SK-N-SH (cell line): ENCODE measurements around the gene ARHGEF37. TPM values are rescaled to one million over a fixed set of nuclear protein-coding genes. Genes with fewer than 3 reads are reported as not detected.
"Not testable (repeated sequence)": the region's sequence is repeated elsewhere in the genome, so short reads cannot be mapped to it uniquely, and the experiment has no call there.

ENCODE experiments used
- CTCF ChIA-PET: fragments of 300-600, 350-600 bp; formaldehyde crosslinking; extraction: SDS; loops from one replicate; lab custom pipeline; 2021; lab: Yijun Ruan, JAX
- POLR2A ChIA-PET: fragments of 350-600 bp; sonication (Branson Sonifier 250); formaldehyde crosslinking; extraction: SDS; loops from one replicate; lab custom pipeline; 2020; ENCODE audit warnings: antibody characterized with exemption, inconsistent platforms; lab: Yijun Ruan, JAX
- DNase-seq: peaks from one replicate; pipeline ENCODE4 v3.0.0; 2012
- H2AFZ ChIP-seq: fragments of 200-600 bp; sonication (generic); 2 replicates; pipeline ENCODE4 v1.8.1; 2016; ENCODE audit warnings: antibody characterized with exemption, mild to moderate bottlenecking, low read depth
- H3F3A ChIP-seq: fragments of 200-600 bp; sonication (generic); replicated peaks from 2 replicates; pipeline ENCODE3; 2016; ENCODE audit warnings: antibody characterized with exemption, mild to moderate bottlenecking; ENCODE audit not compliant: insufficient read depth
- H3K27ac ChIP-seq, 2 experiments: fragments of 200-500 bp in 1 of 2; fragments of 200-600 bp in 1 of 2; sonication (Bioruptor generic) in 1 of 2; sonication (generic), shearing (Covaris generic) in 1 of 2; 2 replicates each; pipeline versions ENCODE4 v1.5.1 to v1.6.1; 2014 to 2016; ENCODE audit warnings: low read depth in 2 of 2, inconsistent platforms in 1 of 2, low read length in 1 of 2, mild to moderate bottlenecking in 1 of 2, mixed read lengths in 1 of 2
- H3K27me3 ChIP-seq: fragments of 200-600 bp; sonication (generic), shearing (Covaris generic); 2 replicates; pipeline ENCODE4 v1.6.1; 2016; ENCODE audit warnings: mixed run types; ENCODE audit not compliant: insufficient read depth
- H3K36me3 ChIP-seq, 2 experiments: fragments of 200-500 bp in 1 of 2; fragments of 200-600 bp in 1 of 2; sonication (Bioruptor generic) in 1 of 2; sonication (generic) in 1 of 2; replicated peaks in 1 of 2; 2 replicates each; pipeline versions ENCODE3 to v1.5.1; 2014 to 2016; ENCODE audit warnings: low read length in 1 of 2, mild to moderate bottlenecking in 1 of 2; ENCODE audit not compliant: insufficient read depth in 2 of 2, control insufficient read depth in 1 of 2
- H3K4me1 ChIP-seq, 2 experiments: fragments of 200-500 bp in 1 of 2; fragments of 200-600 bp in 1 of 2; sonication (Bioruptor generic) in 1 of 2; sonication (generic), shearing (Covaris generic) in 1 of 2; 2 replicates each; pipeline versions ENCODE4 v1.5.1 to v1.6.1; 2014 to 2016; ENCODE audit warnings: low read depth in 1 of 2, low read length in 1 of 2, mixed run types in 1 of 2; ENCODE audit not compliant: insufficient read depth in 2 of 2, control insufficient read depth in 1 of 2
- H3K4me2 ChIP-seq: fragments of 200-600 bp; sonication (generic), shearing (Covaris generic); 2 replicates; pipeline ENCODE4 v1.6.1; 2017; ENCODE audit warnings: mixed run types
- H3K4me3 ChIP-seq, 2 experiments: fragments of 200-500 bp in 1 of 2; fragments of 200-600 bp in 1 of 2; sonication (Bioruptor generic) in 1 of 2; sonication (generic), shearing (Covaris generic) in 1 of 2; 2 replicates each; pipeline versions ENCODE4 v1.5.1 to v1.8.1; 2014 to 2016; ENCODE audit warnings: low read depth in 2 of 2, inconsistent platforms in 1 of 2, low read length in 1 of 2, mild to moderate bottlenecking in 1 of 2, mixed read lengths in 1 of 2, moderate library complexity in 1 of 2
- H3K79me2 ChIP-seq: fragments of 200-600 bp; sonication (generic); 2 replicates; pipeline ENCODE4 v1.8.1; 2017; ENCODE audit warnings: mild to moderate bottlenecking; ENCODE audit not compliant: insufficient read depth
- H3K9ac ChIP-seq: fragments of 200-600 bp; sonication (generic); 2 replicates; pipeline ENCODE4 v1.6.1; 2017; ENCODE audit warnings: mixed run types
- H3K9me2 ChIP-seq: fragments of 200-600 bp; sonication (generic); 2 replicates; pipeline ENCODE4 v1.6.1; 2017; ENCODE audit warnings: mixed run types
- H3K9me3 ChIP-seq: fragments of 200-600 bp; sonication (generic); 2 replicates; pipeline ENCODE4 v1.6.1; 2017; ENCODE audit warnings: mixed run types, mild to moderate bottlenecking, moderate library complexity
- H4K20me1 ChIP-seq: fragments of 200-600 bp; sonication (generic); 2 replicates; pipeline ENCODE4 v1.6.1; 2017; ENCODE audit warnings: mild to moderate bottlenecking, mixed run types; ENCODE audit not compliant: insufficient read depth
- CHD2 ChIP-seq: fragments of 150-350 bp; IDR thresholded peaks from 2 replicates; pipeline ENCODE4 v1.6.1; 2018; ENCODE audit warnings: low read length; ENCODE audit not compliant: partially characterized antibody
- ELF1 ChIP-seq: IDR thresholded peaks from 2 replicates; pipeline ENCODE4 v1.4.0; 2012
- FOXJ3 ChIP-seq: sonication (generic); formaldehyde crosslinking; IDR thresholded peaks from 2 replicates; pipeline ENCODE4 v1.5.1; 2020; ENCODE audit warnings: mild to moderate bottlenecking, missing genetic modification reagents
- FOXM1 ChIP-seq: IDR thresholded peaks from 2 replicates; pipeline ENCODE4 v1.4.0; 2012; ENCODE audit warnings: low read depth, mild to moderate bottlenecking
- GABPA ChIP-seq: IDR thresholded peaks from 2 replicates; pipeline ENCODE4 v1.4.0; 2012; ENCODE audit warnings: low read depth, mild to moderate bottlenecking
- JUND ChIP-seq: IDR thresholded peaks from 2 replicates; pipeline ENCODE4 v1.4.0; 2012
- POLR2AphosphoS5 ChIP-seq: IDR thresholded peaks from 2 replicates; pipeline ENCODE4 v1.6.1; 2012; ENCODE audit warnings: low read depth, low read length
- RAD21 ChIP-seq: IDR thresholded peaks from 2 replicates; pipeline ENCODE4 v1.6.1; 2012; ENCODE audit warnings: mild to moderate bottlenecking, low read length
- RCOR1 ChIP-seq: fragments of 150-350 bp; IDR thresholded peaks from 2 replicates; pipeline ENCODE4 v1.6.1; 2017; ENCODE audit warnings: antibody characterized with exemption, low read length
- RFX5 ChIP-seq: IDR thresholded peaks from 2 replicates; pipeline ENCODE4 v1.6.1; 2012; ENCODE audit warnings: mild to moderate bottlenecking, improper control_type of control experiment, low read length
- RXRA ChIP-seq: IDR thresholded peaks from 2 replicates; pipeline ENCODE4 v1.4.0; 2012; ENCODE audit warnings: low read depth, mild to moderate bottlenecking, borderline replicate concordance
- SMC3 ChIP-seq: IDR thresholded peaks from 2 replicates; pipeline ENCODE4 v1.6.1; 2012; ENCODE audit warnings: low read depth, low read length, improper control_type of control experiment
- TEAD4 ChIP-seq: IDR thresholded peaks from 2 replicates; pipeline ENCODE4 v1.4.0; 2012; ENCODE audit warnings: mild to moderate bottlenecking, borderline replicate concordance; ENCODE audit not compliant: insufficient read depth
- YY1 ChIP-seq: IDR thresholded peaks from 2 replicates; pipeline ENCODE4 v1.4.0; 2012; ENCODE audit warnings: low read depth, mild to moderate bottlenecking
- WGBS: methylation state at CpG from one replicate; pipeline ENCODE4 v1.1.6; 2017; ENCODE audit warnings: low lambda C conversion rate; 5-methylcytosine and 5-hydroxymethylcytosine counted together
- polyA plus RNA-seq, 3 experiments: library from polyadenylated mRNA; depleted of rRNA; stranded (reverse); fragments of >200 nt; gene quantifications; 2 replicates each; pipeline ENCODE4 v1.2.3, GENCODE V29; 2012
- TF ChIP-seq, protein P1 (sequence below): fragments of 200-600 bp; sonication (generic); IDR thresholded peaks from 2 replicates; pipeline ENCODE4 v1.6.1; 2017; ENCODE audit warnings: antibody characterized with exemption, mild to moderate bottlenecking, moderate library complexity
- TF ChIP-seq, protein P2 (sequence below): fragments of 150-350 bp; IDR thresholded peaks from 2 replicates; pipeline ENCODE4 v1.6.1; 2017; ENCODE audit warnings: antibody characterized with exemption, low read length, low read depth, borderline replicate concordance
- TF ChIP-seq, protein P3 (sequence below): fragments of 150-350 bp; IDR thresholded peaks from 2 replicates; pipeline ENCODE4 v1.6.1; 2016; ENCODE audit warnings: mild to moderate bottlenecking, low read depth, low read length
- TF ChIP-seq, protein P4 (sequence below): IDR thresholded peaks from 2 replicates; pipeline ENCODE4; 2012
- TF ChIP-seq, protein P5 (sequence below): IDR thresholded peaks from 2 replicates; pipeline ENCODE4 v1.4.0; 2012; ENCODE audit warnings: low read depth

The ARHGEF37 gene
- polyA plus RNA-seq, 1 of the 3 experiments (the other 2 are of a cell fraction): 0.94 TPM

DNA sequence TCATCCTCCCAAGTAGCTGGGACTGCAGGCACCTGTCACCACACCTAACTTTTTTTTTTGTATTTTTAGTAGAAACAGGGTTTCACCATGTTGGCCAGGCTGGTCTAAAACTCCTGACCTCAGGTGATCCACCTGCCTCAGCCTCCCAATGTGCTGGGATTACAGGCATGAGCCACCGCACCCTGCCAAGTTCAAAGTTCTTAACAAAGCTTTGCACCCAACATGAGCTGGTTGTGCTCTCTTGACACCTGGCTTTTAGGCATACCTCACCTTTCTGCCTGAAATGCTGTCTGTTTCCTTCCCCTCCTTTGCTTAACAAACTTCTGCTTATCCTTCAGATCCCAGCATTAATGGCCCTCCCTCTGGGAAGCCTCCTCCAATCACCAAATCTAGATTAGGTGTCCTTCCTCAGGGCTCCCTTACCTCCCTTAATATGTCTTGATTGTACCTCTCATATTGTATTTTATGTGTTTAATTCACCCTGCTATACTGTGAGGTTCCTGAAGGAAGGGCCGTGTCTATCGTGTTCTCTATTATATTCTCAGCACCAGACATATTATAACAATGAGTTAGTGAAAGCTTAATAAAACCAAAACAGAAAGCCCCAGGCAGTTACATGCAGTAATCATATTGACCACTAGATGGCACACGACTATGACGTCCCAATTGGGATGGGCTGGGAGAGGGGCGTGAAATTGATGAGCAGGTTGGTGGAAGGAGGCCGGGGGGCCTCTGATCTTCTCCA is 86.0 kb downstream of the ARHGEF37 start:
- Histone ChIP-seq H4K20me1 (no peaks in the 10 kb centered on the region), H3K27me3 (no peaks in the 10 kb centered on the region), H3K9me3 (no peaks in the 10 kb centered on the region), H3K9ac (no peak overlapping the region), H3K4me2 (no peak overlapping the region), H3F3A (no peaks in the 10 kb centered on the region), H3K36me3 (no peaks in the 10 kb centered on the region), H3K4me1 (no peaks in the 10 kb centered on the region; a peak in 1 of 4 replicates), H3K79me2 (no peaks in the 10 kb centered on the region), H3K9me2 (no peaks in the 10 kb centered on the region), H3K4me3 (no peak overlapping the region), H3K27ac (no peak overlapping the region), H2AFZ (no peak overlapping the region)
- DNase-seq: peak; percentile 69
- POLR2A ChIA-PET: no interaction called here
- TF ChIP-seq, protein P1, sequence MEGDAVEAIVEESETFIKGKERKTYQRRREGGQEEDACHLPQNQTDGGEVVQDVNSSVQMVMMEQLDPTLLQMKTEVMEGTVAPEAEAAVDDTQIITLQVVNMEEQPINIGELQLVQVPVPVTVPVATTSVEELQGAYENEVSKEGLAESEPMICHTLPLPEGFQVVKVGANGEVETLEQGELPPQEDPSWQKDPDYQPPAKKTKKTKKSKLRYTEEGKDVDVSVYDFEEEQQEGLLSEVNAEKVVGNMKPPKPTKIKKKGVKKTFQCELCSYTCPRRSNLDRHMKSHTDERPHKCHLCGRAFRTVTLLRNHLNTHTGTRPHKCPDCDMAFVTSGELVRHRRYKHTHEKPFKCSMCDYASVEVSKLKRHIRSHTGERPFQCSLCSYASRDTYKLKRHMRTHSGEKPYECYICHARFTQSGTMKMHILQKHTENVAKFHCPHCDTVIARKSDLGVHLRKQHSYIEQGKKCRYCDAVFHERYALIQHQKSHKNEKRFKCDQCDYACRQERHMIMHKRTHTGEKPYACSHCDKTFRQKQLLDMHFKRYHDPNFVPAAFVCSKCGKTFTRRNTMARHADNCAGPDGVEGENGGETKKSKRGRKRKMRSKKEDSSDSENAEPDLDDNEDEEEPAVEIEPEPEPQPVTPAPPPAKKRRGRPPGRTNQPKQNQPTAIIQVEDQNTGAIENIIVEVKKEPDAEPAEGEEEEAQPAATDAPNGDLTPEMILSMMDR: peak; percentile 86
- TF ChIP-seq RXRA (no peak), RAD21 (peak; percentile 55), SMC3 (peak; percentile 40)
- CTCF ChIA-PET: interaction anchor here (0.6 to 3.8 kb wide), 33 partner anchors 8 to 399 kb away, joined by 3 to 48 read pairs (median 4); partner anchors contain the start of gene PPARGC1B
- 13% methylated on average over 7 of the region's 7 CpGs for WGBS

DNA sequence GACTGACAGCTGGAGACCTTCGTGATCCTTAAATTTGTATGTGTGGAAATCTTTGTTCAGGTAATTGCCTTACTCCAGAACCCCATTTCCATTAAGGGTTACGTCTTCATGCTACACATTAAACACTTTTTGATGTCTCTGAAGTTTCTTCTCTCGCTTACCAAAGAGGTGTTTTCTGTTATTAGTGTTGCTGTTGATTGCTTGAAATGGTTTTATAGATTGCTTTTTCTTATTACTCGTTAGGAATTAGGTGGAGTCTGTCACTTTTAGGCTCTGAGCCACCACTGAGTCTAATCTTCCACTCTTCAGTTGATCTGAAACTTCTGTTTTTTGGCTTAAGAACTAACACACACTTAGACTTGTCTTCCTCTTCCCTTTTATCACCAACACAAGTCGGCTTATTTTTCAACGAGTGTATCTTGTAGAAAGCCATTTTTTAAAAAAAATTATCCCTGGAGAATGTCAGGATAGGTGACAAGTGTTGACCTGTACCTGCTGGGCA is 86.6 kb downstream of the ARHGEF37 start:
- Histone ChIP-seq H4K20me1 (no peaks in the 10 kb centered on the region), H3K4me3 (no peak overlapping the region), H3K27me3 (no peaks in the 10 kb centered on the region), H3K9ac (no peak overlapping the region), H3K4me2 (no peak overlapping the region), H3K27ac (no peak overlapping the region), H3K4me1 (no peaks in the 10 kb centered on the region; a peak in 1 of 4 replicates), H3K79me2 (no peaks in the 10 kb centered on the region), H3F3A (no peaks in the 10 kb centered on the region), H2AFZ (no peak overlapping the region), H3K36me3 (no peaks in the 10 kb centered on the region), H3K9me2 (no peaks in the 10 kb centered on the region), H3K9me3 (no peaks in the 10 kb centered on the region)
- POLR2A ChIA-PET: no interaction called here
- TF ChIP-seq, protein P2, sequence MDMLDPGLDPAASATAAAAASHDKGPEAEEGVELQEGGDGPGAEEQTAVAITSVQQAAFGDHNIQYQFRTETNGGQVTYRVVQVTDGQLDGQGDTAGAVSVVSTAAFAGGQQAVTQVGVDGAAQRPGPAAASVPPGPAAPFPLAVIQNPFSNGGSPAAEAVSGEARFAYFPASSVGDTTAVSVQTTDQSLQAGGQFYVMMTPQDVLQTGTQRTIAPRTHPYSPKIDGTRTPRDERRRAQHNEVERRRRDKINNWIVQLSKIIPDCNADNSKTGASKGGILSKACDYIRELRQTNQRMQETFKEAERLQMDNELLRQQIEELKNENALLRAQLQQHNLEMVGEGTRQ: no peak
- TF ChIP-seq, protein P3, sequence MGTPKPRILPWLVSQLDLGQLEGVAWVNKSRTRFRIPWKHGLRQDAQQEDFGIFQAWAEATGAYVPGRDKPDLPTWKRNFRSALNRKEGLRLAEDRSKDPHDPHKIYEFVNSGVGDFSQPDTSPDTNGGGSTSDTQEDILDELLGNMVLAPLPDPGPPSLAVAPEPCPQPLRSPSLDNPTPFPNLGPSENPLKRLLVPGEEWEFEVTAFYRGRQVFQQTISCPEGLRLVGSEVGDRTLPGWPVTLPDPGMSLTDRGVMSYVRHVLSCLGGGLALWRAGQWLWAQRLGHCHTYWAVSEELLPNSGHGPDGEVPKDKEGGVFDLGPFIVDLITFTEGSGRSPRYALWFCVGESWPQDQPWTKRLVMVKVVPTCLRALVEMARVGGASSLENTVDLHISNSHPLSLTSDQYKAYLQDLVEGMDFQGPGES: no peak
- TF ChIP-seq ELF1: no peak
- no peak for TF ChIP-seq POLR2AphosphoS5
- no peak for TF ChIP-seq RFX5
- no peak for TF ChIP-seq RCOR1
- TF ChIP-seq GABPA: no peak
- TF ChIP-seq RXRA: no peak
- TF ChIP-seq FOXJ3 (CRISPR knock-in tag): no peak
- TF ChIP-seq, protein P4, sequence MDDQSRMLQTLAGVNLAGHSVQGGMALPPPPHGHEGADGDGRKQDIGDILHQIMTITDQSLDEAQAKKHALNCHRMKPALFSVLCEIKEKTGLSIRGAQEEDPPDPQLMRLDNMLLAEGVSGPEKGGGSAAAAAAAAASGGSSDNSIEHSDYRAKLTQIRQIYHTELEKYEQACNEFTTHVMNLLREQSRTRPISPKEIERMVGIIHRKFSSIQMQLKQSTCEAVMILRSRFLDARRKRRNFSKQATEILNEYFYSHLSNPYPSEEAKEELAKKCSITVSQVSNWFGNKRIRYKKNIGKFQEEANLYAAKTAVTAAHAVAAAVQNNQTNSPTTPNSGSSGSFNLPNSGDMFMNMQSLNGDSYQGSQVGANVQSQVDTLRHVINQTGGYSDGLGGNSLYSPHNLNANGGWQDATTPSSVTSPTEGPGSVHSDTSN: no peak
- no peak for TF ChIP-seq YY1
- TF ChIP-seq CHD2: no peak
- TF ChIP-seq, protein P5, sequence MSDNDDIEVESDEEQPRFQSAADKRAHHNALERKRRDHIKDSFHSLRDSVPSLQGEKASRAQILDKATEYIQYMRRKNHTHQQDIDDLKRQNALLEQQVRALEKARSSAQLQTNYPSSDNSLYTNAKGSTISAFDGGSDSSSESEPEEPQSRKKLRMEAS: no peak
- no peak for TF ChIP-seq TEAD4
- TF ChIP-seq JUND: no peak
- no peak for TF ChIP-seq FOXM1
- DNase-seq: no peak
- CTCF ChIA-PET: interaction anchor here (0.6 to 3.8 kb wide), 21 partner anchors 9 to 400 kb away, joined by 3 to 48 read pairs (median 4); no protein-coding TSS in a partner anchor
- WGBS: 37% methylated on average over 6 of the region's 6 CpGs

DNA sequence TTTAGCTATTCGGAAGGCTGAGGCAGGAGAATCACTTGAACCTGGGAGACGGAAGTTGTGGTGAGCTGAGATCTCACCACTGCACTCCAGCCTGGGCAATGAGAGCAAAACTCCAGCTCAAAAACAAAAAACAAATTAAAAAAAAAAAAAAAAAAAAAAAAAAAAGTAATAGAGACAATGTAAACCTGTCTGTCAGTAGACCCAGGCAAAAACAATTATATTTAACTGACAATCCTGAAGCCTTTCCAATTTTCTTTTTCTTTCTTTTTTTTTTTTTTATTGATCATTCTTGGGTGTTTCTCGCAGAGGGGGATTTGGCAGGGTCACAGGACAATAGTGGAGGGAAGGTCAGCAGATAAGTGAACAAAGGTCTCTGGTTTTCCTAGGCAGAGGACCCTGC is 88.0 kb downstream of the ARHGEF37 start:
- CTCF ChIA-PET: not testable (repeated sequence)

More for the DNA sequence above, 88.0 kb downstream of the ARHGEF37 start:
- H3K9me2 ChIP-seq, POLR2A ChIA-PET, H3K4me3 ChIP-seq, H3K9ac ChIP-seq, H3K27ac ChIP-seq, H3F3A ChIP-seq, H3K4me2 ChIP-seq, H3K9me3 ChIP-seq, H3K4me1 ChIP-seq, H4K20me1 ChIP-seq, H3K27me3 ChIP-seq, H3K36me3 ChIP-seq, H2AFZ ChIP-seq, DNase-seq, H3K79me2 ChIP-seq: not testable (repeated sequence)
- WGBS: 53% methylated on average over 3 of the region's 3 CpGs
